SK-N-SH (cell line): ENCODE results near the gene RAPGEF2. TPM values are rescaled to one million over a fixed set of nuclear protein-coding genes. Genes with fewer than 3 reads are reported as not detected.
A peak's percentile ranks its signal among the peaks of the same experiment; 100 is the strongest.

Experiments used
- CTCF ChIA-PET: fragments of 300-600, 350-600 bp; formaldehyde crosslinking; extraction: SDS; loops from one replicate; lab custom pipeline; 2021; lab: Yijun Ruan, JAX
- POLR2A ChIA-PET: fragments of 350-600 bp; sonication (Branson Sonifier 250); formaldehyde crosslinking; extraction: SDS; loops from one replicate; lab custom pipeline; 2020; ENCODE audit warnings: antibody characterized with exemption, inconsistent platforms; lab: Yijun Ruan, JAX
- DNase-seq: peaks from one replicate; pipeline ENCODE4 v3.0.0; 2012
- H2AFZ ChIP-seq: fragments of 200-600 bp; sonication (generic); 2 replicates; pipeline ENCODE4 v1.8.1; 2016; ENCODE audit warnings: antibody characterized with exemption, mild to moderate bottlenecking, low read depth
- H3F3A ChIP-seq: fragments of 200-600 bp; sonication (generic); replicated peaks from 2 replicates; pipeline ENCODE3; 2016; ENCODE audit warnings: antibody characterized with exemption, mild to moderate bottlenecking; ENCODE audit not compliant: insufficient read depth
- H3K27ac ChIP-seq, 2 experiments: fragments of 200-500 bp in 1 of 2; fragments of 200-600 bp in 1 of 2; sonication (Bioruptor generic) in 1 of 2; sonication (generic), shearing (Covaris generic) in 1 of 2; 2 replicates each; pipeline versions ENCODE4 v1.5.1 to v1.6.1; 2014 to 2016; ENCODE audit warnings: low read depth in 2 of 2, inconsistent platforms in 1 of 2, low read length in 1 of 2, mild to moderate bottlenecking in 1 of 2, mixed read lengths in 1 of 2
- H3K27me3 ChIP-seq: fragments of 200-600 bp; sonication (generic), shearing (Covaris generic); 2 replicates; pipeline ENCODE4 v1.6.1; 2016; ENCODE audit warnings: mixed run types; ENCODE audit not compliant: insufficient read depth
- H3K36me3 ChIP-seq, 2 experiments: fragments of 200-500 bp in 1 of 2; fragments of 200-600 bp in 1 of 2; sonication (Bioruptor generic) in 1 of 2; sonication (generic) in 1 of 2; replicated peaks in 1 of 2; 2 replicates each; pipeline versions ENCODE3 to v1.5.1; 2014 to 2016; ENCODE audit warnings: low read length in 1 of 2, mild to moderate bottlenecking in 1 of 2; ENCODE audit not compliant: insufficient read depth in 2 of 2, control insufficient read depth in 1 of 2
- H3K4me1 ChIP-seq, 2 experiments: fragments of 200-500 bp in 1 of 2; fragments of 200-600 bp in 1 of 2; sonication (Bioruptor generic) in 1 of 2; sonication (generic), shearing (Covaris generic) in 1 of 2; 2 replicates each; pipeline versions ENCODE4 v1.5.1 to v1.6.1; 2014 to 2016; ENCODE audit warnings: low read depth in 1 of 2, low read length in 1 of 2, mixed run types in 1 of 2; ENCODE audit not compliant: insufficient read depth in 2 of 2, control insufficient read depth in 1 of 2
- H3K4me2 ChIP-seq: fragments of 200-600 bp; sonication (generic), shearing (Covaris generic); 2 replicates; pipeline ENCODE4 v1.6.1; 2017; ENCODE audit warnings: mixed run types
- H3K4me3 ChIP-seq, 2 experiments: fragments of 200-500 bp in 1 of 2; fragments of 200-600 bp in 1 of 2; sonication (Bioruptor generic) in 1 of 2; sonication (generic), shearing (Covaris generic) in 1 of 2; 2 replicates each; pipeline versions ENCODE4 v1.5.1 to v1.8.1; 2014 to 2016; ENCODE audit warnings: low read depth in 2 of 2, inconsistent platforms in 1 of 2, low read length in 1 of 2, mild to moderate bottlenecking in 1 of 2, mixed read lengths in 1 of 2, moderate library complexity in 1 of 2
- H3K79me2 ChIP-seq: fragments of 200-600 bp; sonication (generic); 2 replicates; pipeline ENCODE4 v1.8.1; 2017; ENCODE audit warnings: mild to moderate bottlenecking; ENCODE audit not compliant: insufficient read depth
- H3K9ac ChIP-seq: fragments of 200-600 bp; sonication (generic); 2 replicates; pipeline ENCODE4 v1.6.1; 2017; ENCODE audit warnings: mixed run types
- H3K9me2 ChIP-seq: fragments of 200-600 bp; sonication (generic); 2 replicates; pipeline ENCODE4 v1.6.1; 2017; ENCODE audit warnings: mixed run types
- H3K9me3 ChIP-seq: fragments of 200-600 bp; sonication (generic); 2 replicates; pipeline ENCODE4 v1.6.1; 2017; ENCODE audit warnings: mixed run types, mild to moderate bottlenecking, moderate library complexity
- H4K20me1 ChIP-seq: fragments of 200-600 bp; sonication (generic); 2 replicates; pipeline ENCODE4 v1.6.1; 2017; ENCODE audit warnings: mild to moderate bottlenecking, mixed run types; ENCODE audit not compliant: insufficient read depth
- CHD2 ChIP-seq: fragments of 150-350 bp; IDR thresholded peaks from 2 replicates; pipeline ENCODE4 v1.6.1; 2018; ENCODE audit warnings: low read length; ENCODE audit not compliant: partially characterized antibody
- FOXJ3 ChIP-seq: sonication (generic); formaldehyde crosslinking; IDR thresholded peaks from 2 replicates; pipeline ENCODE4 v1.5.1; 2020; ENCODE audit warnings: mild to moderate bottlenecking, missing genetic modification reagents
- FOXM1 ChIP-seq: IDR thresholded peaks from 2 replicates; pipeline ENCODE4 v1.4.0; 2012; ENCODE audit warnings: low read depth, mild to moderate bottlenecking
- JUND ChIP-seq: IDR thresholded peaks from 2 replicates; pipeline ENCODE4 v1.4.0; 2012
- MAX ChIP-seq: IDR thresholded peaks from 2 replicates; pipeline ENCODE4 v1.4.0; 2012; ENCODE audit warnings: low read depth
- NFIC ChIP-seq: IDR thresholded peaks from 2 replicates; pipeline ENCODE4 v1.4.0; 2012; ENCODE audit warnings: borderline replicate concordance
- PBX3 ChIP-seq: IDR thresholded peaks from 2 replicates; pipeline ENCODE4; 2012
- RXRA ChIP-seq: IDR thresholded peaks from 2 replicates; pipeline ENCODE4 v1.4.0; 2012; ENCODE audit warnings: low read depth, mild to moderate bottlenecking, borderline replicate concordance
- SMC3 ChIP-seq: IDR thresholded peaks from 2 replicates; pipeline ENCODE4 v1.6.1; 2012; ENCODE audit warnings: low read depth, low read length, improper control_type of control experiment
- TCF12 ChIP-seq: IDR thresholded peaks from 2 replicates; pipeline ENCODE4 v1.4.0; 2012
- TEAD4 ChIP-seq: IDR thresholded peaks from 2 replicates; pipeline ENCODE4 v1.4.0; 2012; ENCODE audit warnings: mild to moderate bottlenecking, borderline replicate concordance; ENCODE audit not compliant: insufficient read depth
- WGBS: methylation state at CpG from one replicate; pipeline ENCODE4 v1.1.6; 2017; ENCODE audit warnings: low lambda C conversion rate; 5-methylcytosine and 5-hydroxymethylcytosine counted together
- polyA plus RNA-seq, 3 experiments: library from polyadenylated mRNA; depleted of rRNA; stranded (reverse); fragments of >200 nt; gene quantifications; 2 replicates each; pipeline ENCODE4 v1.2.3, GENCODE V29; 2012
- TF ChIP-seq, protein P1 (sequence below): IDR thresholded peaks from 2 replicates; pipeline ENCODE4 v1.4.0; 2012; ENCODE audit warnings: low read depth, borderline replicate concordance
- TF ChIP-seq, protein P2 (sequence below): fragments of 150-350 bp; IDR thresholded peaks from 2 replicates; pipeline ENCODE4 v1.6.1; 2016; ENCODE audit warnings: mild to moderate bottlenecking, low read depth, low read length
- TF ChIP-seq, protein P3 (sequence below): fragments of 150-350 bp; IDR thresholded peaks from 2 replicates; pipeline ENCODE4 v1.6.1; 2017; ENCODE audit warnings: antibody characterized with exemption, low read length, low read depth, borderline replicate concordance

The RAPGEF2 gene
- polyA plus RNA-seq, 1 of the 3 experiments (the other 2 are of a cell fraction): 19.2 TPM

DNA sequence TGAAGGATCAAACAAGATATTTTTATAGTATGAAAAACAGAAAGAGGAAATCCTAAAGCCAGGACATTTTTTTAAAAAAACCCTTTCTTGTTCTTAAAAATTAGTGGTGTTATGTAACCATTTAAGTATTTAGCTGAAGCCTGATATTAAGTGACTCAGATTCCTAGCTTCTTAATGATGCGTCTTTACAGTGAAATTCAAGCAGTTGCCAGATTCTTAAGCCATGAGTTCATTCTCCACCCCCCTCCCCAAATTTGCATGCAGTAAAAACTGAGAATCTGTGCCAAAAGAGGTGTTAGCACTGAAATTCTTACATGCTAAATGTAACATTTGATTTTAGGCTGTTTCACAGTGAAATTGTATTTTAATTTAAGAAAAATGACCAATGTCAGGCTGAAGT, 180.8 kb downstream of the RAPGEF2 start (continued):
- TF ChIP-seq MAX: no peak
- TF ChIP-seq RXRA: peak; percentile 16; the same call in 1 of the 2 replicates
- TF ChIP-seq, protein P1, sequence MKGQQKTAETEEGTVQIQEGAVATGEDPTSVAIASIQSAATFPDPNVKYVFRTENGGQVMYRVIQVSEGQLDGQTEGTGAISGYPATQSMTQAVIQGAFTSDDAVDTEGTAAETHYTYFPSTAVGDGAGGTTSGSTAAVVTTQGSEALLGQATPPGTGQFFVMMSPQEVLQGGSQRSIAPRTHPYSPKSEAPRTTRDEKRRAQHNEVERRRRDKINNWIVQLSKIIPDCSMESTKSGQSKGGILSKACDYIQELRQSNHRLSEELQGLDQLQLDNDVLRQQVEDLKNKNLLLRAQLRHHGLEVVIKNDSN: no peak
- TF ChIP-seq JUND: peak; percentile 83
- TF ChIP-seq TEAD4: peak; percentile 84
- TF ChIP-seq PBX3: peak; percentile 31; the same call in 1 of the 2 replicates
- peak; percentile 88 for TF ChIP-seq NFIC
- peak; percentile 19; the same call in 1 of the 2 replicates for TF ChIP-seq FOXM1
- TF ChIP-seq, protein P2, sequence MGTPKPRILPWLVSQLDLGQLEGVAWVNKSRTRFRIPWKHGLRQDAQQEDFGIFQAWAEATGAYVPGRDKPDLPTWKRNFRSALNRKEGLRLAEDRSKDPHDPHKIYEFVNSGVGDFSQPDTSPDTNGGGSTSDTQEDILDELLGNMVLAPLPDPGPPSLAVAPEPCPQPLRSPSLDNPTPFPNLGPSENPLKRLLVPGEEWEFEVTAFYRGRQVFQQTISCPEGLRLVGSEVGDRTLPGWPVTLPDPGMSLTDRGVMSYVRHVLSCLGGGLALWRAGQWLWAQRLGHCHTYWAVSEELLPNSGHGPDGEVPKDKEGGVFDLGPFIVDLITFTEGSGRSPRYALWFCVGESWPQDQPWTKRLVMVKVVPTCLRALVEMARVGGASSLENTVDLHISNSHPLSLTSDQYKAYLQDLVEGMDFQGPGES: no peak

GRCh38 chr4:159284113-159284512, 181.2 kb downstream of the RAPGEF2 start:
- Histone ChIP-seq H3F3A (peaks cover 6% of the 10 kb centered on the region), H3K36me3 (peaks cover 0 to 9% of the 10 kb centered on the region in 2 experiments), H3K4me2 (peak overlapping the region; percentile 36; the same call in 1 of the 2 replicates), H3K9me2 (no peaks in the 10 kb centered on the region), H4K20me1 (no peaks in the 10 kb centered on the region), H3K4me3 (no peak overlapping the region), H3K79me2 (peaks cover 43% of the 10 kb centered on the region), H3K9ac (no peak overlapping the region), H3K27ac (peak overlapping the region; percentile 8 to 59; a peak in 3 of 4 replicates), H2AFZ (no peak overlapping the region), H3K4me1 (peaks cover 0 to 42% of the 10 kb centered on the region in 2 experiments; a peak in 2 of 4 replicates), H3K9me3 (no peaks in the 10 kb centered on the region), H3K27me3 (no peaks in the 10 kb centered on the region)
- TF ChIP-seq NFIC: no peak
- DNase-seq: no peak
- POLR2A ChIA-PET: no interaction called here
- CTCF ChIA-PET: interaction anchor here (1.5 kb wide), 1 partner anchor 19 kb away, joined by 3 read pairs; no protein-coding TSS in a partner anchor
- WGBS: 93% methylated on average over 4 of the region's 4 CpGs

DNA sequence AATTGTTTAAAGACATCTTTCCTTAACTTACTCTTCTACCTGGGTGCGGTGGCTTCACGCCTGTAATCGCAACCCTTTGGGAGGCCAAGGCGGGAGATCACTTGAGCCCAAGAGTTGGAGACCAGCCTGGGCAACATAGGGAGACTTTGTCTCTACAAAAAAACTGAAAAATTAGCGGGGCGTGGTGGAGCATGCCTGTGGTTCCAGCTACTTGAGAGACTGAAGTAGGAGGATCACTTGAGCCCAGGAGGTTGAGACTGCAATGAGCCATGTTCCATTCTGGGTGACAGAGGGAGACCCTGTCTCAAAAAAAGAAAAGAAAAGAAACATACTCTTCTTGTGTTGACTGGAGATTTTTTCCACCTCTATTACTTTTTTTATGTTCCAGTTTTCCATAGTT, 181.9 kb downstream of the RAPGEF2 start:
- Histone ChIP-seq H3K9ac (no peak overlapping the region), H3K9me3 (no peaks in the 10 kb centered on the region), H3K27me3 (no peaks in the 10 kb centered on the region), H3K36me3 (peaks cover 0 to 9% of the 10 kb centered on the region in 2 experiments), H4K20me1 (no peaks in the 10 kb centered on the region), H3K4me1 (peaks cover 0 to 42% of the 10 kb centered on the region in 2 experiments; a peak in 2 of 4 replicates), H3K9me2 (no peaks in the 10 kb centered on the region), H3K79me2 (peaks cover 40% of the 10 kb centered on the region), H3K4me3 (no peak overlapping the region), H3K27ac (no peak overlapping the region), H3K4me2 (no peak overlapping the region), H3F3A (peaks cover 6% of the 10 kb centered on the region), H2AFZ (no peak overlapping the region)
- TF ChIP-seq TCF12 (no peak), CHD2 (no peak), TEAD4 (no peak), SMC3 (no peak), MAX (no peak), FOXJ3 (no peak)
- TF ChIP-seq, protein P3, sequence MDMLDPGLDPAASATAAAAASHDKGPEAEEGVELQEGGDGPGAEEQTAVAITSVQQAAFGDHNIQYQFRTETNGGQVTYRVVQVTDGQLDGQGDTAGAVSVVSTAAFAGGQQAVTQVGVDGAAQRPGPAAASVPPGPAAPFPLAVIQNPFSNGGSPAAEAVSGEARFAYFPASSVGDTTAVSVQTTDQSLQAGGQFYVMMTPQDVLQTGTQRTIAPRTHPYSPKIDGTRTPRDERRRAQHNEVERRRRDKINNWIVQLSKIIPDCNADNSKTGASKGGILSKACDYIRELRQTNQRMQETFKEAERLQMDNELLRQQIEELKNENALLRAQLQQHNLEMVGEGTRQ: no peak
- ChIA-PET POLR2A (no interaction called here), CTCF (interaction anchor here (1.5 kb wide), 1 partner anchor 19 kb away, joined by 3 read pairs; no protein-coding TSS in a partner anchor)
- 91% methylated on average over 6 of the region's 6 CpGs for WGBS
- no peak for DNase-seq
